Forelimb muscle (tissue), 1 donor: ENCODE data around the gene DEFB125. TPM values are rescaled to one million over a fixed set of nuclear protein-coding genes. Genes with fewer than 3 reads are reported as not detected.

ENCODE experiments used
- DNase-seq: peaks from one replicate; pipeline ENCODE4 v3.0.0-alpha.2; 2013; ENCODE audit warnings: low read depth
- polyA plus RNA-seq: library from polyadenylated mRNA; unstranded; fragments of 120-200 nt; gene quantifications from one replicate; pipeline ENCODE4 v1.2.1, GENCODE V29; 2013; ENCODE audit not compliant: insufficient read length

DEFB125 gene
- polyA plus RNA-seq, 1 donor = not detected

DNA sequence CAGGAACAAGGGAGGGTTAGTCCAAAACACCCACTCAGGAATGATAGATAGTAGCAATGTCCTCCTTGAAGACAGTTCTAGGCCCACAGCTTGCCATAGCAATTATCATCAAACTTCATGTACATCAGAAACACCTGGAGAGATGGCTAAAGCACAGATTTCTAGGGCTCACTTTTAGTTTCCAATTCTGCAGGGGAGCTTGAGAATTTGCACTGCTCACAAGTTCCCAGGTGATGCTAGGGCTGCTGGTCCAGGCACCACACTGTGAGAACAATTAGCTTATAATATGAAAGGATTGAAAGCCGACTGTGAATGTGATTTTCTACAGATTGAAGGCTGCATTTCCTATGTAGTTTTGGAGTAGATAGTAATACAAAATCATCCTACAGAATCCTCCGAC, 58.4 kb downstream of the DEFB125 start:
- DNase-seq = no peak

Other genes starting within 250 kb of the DEFB125 start
- not detected for gene DEFB126, start 54.9 kb downstream of the DEFB125 start, polyA plus RNA-seq
- gene DEFB127, start 69.8 kb downstream of the DEFB125 start, polyA plus RNA-seq = not detected
- gene DEFB128, start 102.0 kb downstream of the DEFB125 start, polyA plus RNA-seq = not detected
- not detected for gene DEFB129, start 139.6 kb downstream of the DEFB125 start, polyA plus RNA-seq
- not detected for gene DEFB132, start 170.1 kb downstream of the DEFB125 start, polyA plus RNA-seq
- gene C20orf96, start 203.1 kb downstream of the DEFB125 start, polyA plus RNA-seq = 11.3 TPM
- 27.1 TPM for gene ZCCHC3, start 209.9 kb downstream of the DEFB125 start, polyA plus RNA-seq
- gene SOX12, start 237.9 kb downstream of the DEFB125 start, polyA plus RNA-seq = 24.1 TPM